GM19372 (cell line): ENCODE data around the gene POLR3E.

ENCODE experiments used
- ATAC-seq: cut with Tn5 transposase; IDR thresholded peaks from one replicate; pipeline ENCODE4 v1.9.1; 2021; ENCODE audit warnings: mild to moderate bottlenecking, low read depth, moderate library complexity; ENCODE audit not compliant: unreplicated experiment

Gene POLR3E

GRCh38 chr16:22297114-22297870, at the start of gene POLR3E:
Gene POLR3E, plus strand, starts transcription at chr16:22297409. Its CDS starts 5,560 bp downstream, at chr16:22302969.
- peak; percentile 85 for ATAC-seq

DNA sequence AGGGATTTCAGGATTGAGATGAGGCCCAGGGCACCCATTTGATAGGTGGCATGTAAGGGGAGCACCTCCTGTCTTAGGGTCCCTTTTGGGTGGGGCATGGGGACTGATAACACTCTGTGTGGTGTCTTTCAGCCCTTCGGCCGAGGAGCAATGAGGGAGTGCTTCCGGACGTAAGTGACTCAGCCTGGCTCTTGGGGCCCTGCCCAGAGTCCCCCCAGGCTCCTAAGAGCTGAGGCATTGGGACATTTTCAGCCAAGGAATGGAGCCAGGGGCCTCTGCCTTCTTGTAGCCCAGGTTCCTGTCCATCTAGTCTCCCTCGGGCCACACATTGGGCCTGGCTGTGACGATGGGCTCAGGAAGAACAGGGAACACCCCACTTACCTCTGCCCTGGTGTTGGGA, 46.7 kb upstream of the POLR3E start:
- no peak for ATAC-seq

- no peak for ATAC-seq
Observed at GRCh38 chr16:22252317-22252716, 44.9 kb upstream of the POLR3E start.

- no peak for ATAC-seq
Observed at GRCh38 chr16:22253272-22253671, 43.9 kb upstream of the POLR3E start.

DNA sequence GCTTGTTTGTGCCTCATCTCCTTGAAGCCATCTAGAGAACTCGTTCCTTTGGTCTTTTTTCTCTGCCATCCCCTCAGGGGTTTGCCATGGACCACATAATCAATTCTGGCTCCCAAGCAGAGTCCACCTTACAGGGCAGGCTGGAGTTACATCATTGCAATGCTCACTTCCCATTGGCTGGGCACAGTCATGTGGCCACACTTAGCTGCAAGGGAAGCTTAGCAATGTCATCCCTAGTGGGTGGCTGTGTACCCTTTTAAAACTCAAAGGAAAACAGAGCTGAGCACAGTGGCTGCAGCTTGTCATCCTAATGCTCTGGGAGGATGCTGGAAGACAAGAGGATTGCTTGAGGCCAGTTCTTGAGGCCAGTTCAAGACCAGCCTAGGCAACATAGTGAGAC, 41.9 kb upstream of the POLR3E start:
- no peak for ATAC-seq

DNA sequence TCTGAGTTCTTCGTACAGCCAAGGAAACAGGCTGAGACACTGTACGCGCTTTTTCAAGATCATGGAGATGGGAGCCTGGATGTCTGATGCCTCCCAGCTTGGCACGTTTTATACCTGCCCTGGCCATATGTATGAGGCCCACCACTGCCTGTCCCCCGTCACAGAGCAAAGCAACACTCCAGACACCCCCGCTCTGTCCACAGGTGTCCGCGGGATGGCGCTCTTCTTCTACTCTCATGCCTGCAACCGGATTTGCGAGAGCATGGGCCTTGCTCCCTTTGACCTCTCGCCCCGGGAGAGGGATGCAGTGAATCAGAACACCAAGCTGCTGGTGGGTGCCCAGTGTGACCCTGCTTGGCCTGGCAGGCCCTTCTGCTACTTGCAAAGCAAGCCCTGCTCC, 39.8 kb upstream of the POLR3E start:
- no peak for ATAC-seq

GRCh38 chr16:22260490-22260889, 36.7 kb upstream of the POLR3E start:
- ATAC-seq = no peak

DNA sequence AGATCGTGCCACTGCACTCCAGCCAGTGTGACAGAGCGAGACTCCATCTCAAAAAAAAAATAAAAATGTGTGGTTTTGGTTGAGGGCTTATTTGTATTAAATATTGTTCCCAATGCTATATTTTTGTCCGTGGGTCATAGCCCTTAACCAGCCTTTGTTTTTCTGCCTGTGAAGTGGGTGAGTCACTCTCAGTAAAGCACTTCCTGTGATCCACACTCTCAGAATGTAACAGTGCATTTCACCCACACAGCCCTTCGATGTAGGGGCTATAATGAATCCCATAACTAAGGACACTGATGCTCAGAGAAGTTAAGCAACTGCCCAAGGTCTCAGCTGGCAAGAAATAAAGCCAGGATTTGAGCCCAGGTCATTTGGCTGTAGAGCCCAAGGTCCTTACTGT, 34.7 kb upstream of the POLR3E start:
- no peak for ATAC-seq

DNA sequence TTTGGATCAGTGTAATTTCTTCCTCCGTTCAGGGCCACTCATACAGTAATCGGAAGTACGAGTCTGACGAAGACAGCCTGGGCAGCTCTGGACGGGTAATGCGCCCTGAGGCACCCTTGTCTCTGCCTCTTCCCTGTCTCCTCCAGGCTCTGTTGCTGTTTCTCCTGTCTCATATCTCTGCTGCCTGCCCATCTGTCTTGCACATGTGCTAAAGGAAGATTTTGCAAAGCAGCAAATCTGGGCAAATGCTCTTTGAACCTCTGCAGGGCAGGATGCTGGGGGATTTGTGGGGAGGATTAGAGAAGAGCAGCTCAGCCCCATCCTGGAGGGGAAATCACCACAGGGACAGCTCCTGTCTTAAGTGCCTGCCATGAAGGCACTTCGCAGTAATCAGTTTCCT, 32.4 kb upstream of the POLR3E start:
- ATAC-seq = no peak

DNA sequence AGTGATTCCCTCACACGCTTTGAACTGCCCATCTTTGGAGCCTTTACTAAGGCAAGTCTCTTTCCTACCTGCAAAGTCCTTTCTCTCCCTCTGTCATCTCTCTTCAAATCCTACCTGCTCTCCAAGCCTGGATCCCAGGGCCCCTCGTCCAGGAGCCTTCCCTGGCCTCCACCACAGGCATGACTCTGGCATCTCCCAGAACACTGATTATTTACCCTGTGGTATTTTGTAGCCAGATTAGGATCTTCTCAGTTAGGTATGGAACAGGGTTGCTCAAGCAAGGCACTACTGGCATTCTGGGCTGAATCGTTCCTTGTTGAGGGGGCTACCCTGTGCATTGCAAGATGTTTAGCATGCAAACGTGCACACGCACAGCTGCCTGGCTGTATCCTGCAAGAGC, 31.9 kb upstream of the POLR3E start:
- ATAC-seq = no peak

GRCh38 chr16:22266546-22266945, 30.7 kb upstream of the POLR3E start:
- no peak for ATAC-seq

GRCh38 chr16:22267764-22268163, 29.4 kb upstream of the POLR3E start:
- ATAC-seq = no peak

DNA sequence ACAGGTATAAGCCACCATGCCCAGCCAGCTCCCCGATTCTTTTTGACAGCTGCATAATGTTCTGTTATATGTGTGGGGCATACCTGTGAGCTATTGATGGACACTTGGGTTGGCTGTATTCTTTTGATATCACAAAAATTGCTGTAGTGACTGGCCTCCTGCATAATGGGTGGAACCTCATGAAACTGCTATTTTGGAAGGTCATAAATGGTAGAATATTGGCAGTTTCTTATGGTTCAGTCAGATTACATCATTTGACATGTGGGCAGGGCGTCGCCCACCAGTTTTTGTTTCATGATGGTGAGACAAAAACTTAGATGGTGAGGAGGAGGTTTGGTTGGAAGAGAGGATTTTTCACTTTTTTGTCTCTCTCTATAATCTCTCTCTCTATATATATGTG, 26.7 kb upstream of the POLR3E start:
- no peak for ATAC-seq

DNA sequence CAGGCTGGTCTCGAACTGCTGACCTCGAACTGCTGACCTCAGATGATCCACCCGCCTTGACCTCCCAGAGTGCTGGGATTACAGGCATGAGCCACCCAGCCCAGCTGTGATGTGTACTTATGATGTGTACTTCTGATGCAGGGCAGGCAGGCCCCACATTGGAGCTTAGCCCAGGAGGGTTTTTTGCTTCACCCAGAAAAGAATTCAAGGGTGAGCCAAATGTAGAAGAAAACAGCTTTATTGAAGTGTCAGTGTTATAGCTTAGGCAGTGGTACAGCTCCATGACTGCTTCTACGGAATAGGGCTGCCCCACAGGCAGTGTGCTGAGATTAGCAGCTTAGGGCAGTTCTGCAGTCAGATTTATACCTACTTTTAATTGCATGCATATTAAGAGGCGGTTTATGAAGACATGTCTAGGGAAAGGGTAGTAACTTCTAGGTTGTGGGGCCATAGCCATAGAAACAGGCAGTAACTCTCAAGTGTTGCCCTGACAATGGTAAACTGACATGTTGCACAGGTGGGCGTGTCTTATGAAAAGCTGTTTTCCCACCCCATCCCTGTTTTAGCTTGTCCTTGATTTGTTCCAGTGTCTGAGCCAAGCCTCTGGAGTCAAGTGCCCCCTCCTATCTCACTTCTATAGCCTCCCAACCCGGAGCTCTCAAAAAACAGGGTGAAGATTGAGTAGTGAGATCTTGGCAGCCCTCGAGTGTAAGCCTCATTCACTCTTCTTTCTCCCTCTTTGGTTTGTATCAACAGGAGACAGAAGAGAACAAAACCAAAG, 24.1 kb upstream of the POLR3E start:
- no peak for ATAC-seq

- ATAC-seq = no peak
Observed at GRCh38 chr16:22274916-22275315, 22.3 kb upstream of the POLR3E start.

- ATAC-seq = no peak
Observed at GRCh38 chr16:22278441-22279230, 18.6 kb upstream of the POLR3E start.

- ATAC-seq = no peak
Observed at GRCh38 chr16:22282254-22282892, 14.8 kb upstream of the POLR3E start.

- no peak for ATAC-seq
Observed at GRCh38 chr16:22284637-22285036, 12.6 kb upstream of the POLR3E start.

- no peak for ATAC-seq
Observed at GRCh38 chr16:22285080-22285479, 12.1 kb upstream of the POLR3E start.

DNA sequence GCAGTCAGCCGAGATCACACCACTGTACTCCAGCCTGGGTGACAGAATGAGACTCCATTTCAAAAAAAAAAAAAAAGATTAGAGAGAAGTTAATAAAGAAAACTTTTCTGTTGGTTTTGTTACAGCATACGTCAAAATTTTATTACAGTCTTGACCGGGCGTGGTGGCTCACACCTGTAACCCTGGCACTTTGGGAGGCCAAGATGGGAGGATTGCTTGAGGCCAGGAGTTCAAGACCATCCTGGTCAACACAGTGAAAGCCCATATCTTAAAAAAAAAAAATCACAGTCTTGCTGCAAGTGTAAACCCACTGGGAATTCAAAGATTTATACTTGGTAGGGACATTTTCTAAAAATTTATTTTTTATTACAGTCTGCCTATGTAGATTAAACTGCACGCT, 6.2 kb upstream of the POLR3E start:
- ATAC-seq = no peak

- ATAC-seq = no peak
Observed at GRCh38 chr16:22291860-22292318, 5.3 kb upstream of the POLR3E start.
